Measurements from ENCODE around the gene CHPF. TPM values are rescaled to one million over a fixed set of nuclear protein-coding genes. Genes with fewer than 3 reads are reported as not detected.

The CHPF gene, protein sequence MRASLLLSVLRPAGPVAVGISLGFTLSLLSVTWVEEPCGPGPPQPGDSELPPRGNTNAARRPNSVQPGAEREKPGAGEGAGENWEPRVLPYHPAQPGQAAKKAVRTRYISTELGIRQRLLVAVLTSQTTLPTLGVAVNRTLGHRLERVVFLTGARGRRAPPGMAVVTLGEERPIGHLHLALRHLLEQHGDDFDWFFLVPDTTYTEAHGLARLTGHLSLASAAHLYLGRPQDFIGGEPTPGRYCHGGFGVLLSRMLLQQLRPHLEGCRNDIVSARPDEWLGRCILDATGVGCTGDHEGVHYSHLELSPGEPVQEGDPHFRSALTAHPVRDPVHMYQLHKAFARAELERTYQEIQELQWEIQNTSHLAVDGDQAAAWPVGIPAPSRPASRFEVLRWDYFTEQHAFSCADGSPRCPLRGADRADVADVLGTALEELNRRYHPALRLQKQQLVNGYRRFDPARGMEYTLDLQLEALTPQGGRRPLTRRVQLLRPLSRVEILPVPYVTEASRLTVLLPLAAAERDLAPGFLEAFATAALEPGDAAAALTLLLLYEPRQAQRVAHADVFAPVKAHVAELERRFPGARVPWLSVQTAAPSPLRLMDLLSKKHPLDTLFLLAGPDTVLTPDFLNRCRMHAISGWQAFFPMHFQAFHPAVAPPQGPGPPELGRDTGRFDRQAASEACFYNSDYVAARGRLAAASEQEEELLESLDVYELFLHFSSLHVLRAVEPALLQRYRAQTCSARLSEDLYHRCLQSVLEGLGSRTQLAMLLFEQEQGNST
- 78.1 to 81.0 TPM (median 78.5 TPM) in 3 replicates for total RNA-seq

DNA sequence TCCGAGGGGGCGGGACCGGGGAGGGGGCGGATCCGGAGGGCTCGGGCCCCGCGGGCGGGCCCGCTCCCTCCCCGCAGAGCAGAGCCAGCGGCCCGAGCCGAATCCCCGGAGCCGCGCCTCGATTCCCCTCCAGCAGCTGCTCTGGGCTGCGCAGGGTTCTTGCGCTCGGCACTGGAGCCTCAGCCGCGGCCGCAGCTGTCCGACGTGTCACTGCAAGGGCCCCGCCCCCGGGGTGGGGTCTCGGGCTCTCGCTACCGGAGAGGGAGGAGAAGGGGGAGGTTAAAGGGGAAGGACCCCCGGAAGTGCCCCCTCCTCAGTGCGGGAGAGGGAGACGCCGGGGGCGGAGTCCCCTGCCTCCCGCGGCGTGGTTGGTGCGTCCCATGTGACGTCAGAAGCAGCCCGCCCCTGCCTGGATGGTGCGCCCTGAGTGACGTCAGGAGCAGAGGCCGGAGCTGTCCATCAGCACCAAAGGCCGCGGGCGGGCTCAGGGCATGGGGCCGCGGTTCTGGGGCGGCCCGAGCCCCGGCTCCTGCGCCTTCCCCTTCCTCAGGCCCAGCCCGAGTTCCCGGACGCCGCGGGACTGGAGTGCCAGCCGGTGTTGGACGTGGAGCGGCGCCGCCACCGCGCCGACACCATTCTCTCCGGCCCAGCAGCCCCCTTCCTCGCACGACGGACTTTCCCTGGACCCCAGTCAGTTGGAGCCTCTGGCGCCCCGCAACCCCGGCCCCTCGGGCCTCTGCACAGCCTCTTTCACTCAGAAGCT lies at the start of gene CHPF, which contains the start of gene TMEM198:
TSS of gene CHPF (minus strand) at position 214 of the 763 bp plus-strand sequence. CDS start 271 bp downstream, outside the sequence.
TSS of gene TMEM198 (plus strand) at position 433 of the 763 bp plus-strand sequence. CDS start 700 bp downstream, outside the sequence.
- Mint-ChIP-seq H3K27me3 (ENCODE audit: low read depth) (peaks cover 10% of the 10 kb centered on the region), H3K4me3 (peak within 1 kb of the TSS; percentile 80), H3K27ac (peak within 1 kb of the TSS; percentile 85), H3K4me1 (peaks cover 19% of the 10 kb centered on the region), H3K36me3 (peaks cover 5% of the 10 kb centered on the region), H3K9me3 (no peaks in the 10 kb centered on the region)
- TF ChIP-seq, protein P1, sequence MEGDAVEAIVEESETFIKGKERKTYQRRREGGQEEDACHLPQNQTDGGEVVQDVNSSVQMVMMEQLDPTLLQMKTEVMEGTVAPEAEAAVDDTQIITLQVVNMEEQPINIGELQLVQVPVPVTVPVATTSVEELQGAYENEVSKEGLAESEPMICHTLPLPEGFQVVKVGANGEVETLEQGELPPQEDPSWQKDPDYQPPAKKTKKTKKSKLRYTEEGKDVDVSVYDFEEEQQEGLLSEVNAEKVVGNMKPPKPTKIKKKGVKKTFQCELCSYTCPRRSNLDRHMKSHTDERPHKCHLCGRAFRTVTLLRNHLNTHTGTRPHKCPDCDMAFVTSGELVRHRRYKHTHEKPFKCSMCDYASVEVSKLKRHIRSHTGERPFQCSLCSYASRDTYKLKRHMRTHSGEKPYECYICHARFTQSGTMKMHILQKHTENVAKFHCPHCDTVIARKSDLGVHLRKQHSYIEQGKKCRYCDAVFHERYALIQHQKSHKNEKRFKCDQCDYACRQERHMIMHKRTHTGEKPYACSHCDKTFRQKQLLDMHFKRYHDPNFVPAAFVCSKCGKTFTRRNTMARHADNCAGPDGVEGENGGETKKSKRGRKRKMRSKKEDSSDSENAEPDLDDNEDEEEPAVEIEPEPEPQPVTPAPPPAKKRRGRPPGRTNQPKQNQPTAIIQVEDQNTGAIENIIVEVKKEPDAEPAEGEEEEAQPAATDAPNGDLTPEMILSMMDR (IDR thresholded peaks at IDR 0.05; ENCODE audit: unreplicated experiment): no peak
- DNase-seq (ENCODE audit: low spot score in 2 of 2, unreplicated experiment in 2 of 2): peak; percentile 97 to 98

DNA sequence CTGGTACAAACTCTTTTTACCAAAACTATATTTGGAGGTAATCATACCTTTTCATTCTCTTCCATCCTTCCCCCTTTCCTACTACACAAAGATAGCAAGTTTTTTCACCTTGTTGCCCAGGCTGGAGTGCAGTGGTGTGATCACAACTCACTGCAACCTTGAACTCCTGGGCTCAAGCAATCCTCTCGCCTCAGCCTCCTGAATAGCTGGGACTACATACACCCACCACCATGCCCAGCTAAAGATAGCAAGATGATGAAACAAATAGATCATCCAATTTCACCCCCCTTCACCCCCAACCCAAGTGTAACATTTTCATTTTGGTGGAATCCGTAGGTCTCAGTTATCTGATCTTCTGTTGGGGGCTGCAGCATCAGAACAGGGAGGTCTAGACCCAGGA lies 49.5 kb upstream of the CHPF start:
- no peak overlapping the region for H3K4me3 Mint-ChIP-seq
- peaks cover 46% of the 10 kb centered on the region for H3K4me1 Mint-ChIP-seq
- H3K9me3 Mint-ChIP-seq: no peaks in the 10 kb centered on the region
- H3K36me3 Mint-ChIP-seq: no peaks in the 10 kb centered on the region
- no peak for DNase-seq (ENCODE audit: low spot score in 2 of 2, unreplicated experiment in 2 of 2)
- H3K27ac Mint-ChIP-seq: no peak overlapping the region
- TF ChIP-seq, protein P1 (IDR thresholded peaks at IDR 0.05; ENCODE audit: unreplicated experiment): no peak
- no peaks in the 10 kb centered on the region for H3K27me3 Mint-ChIP-seq (ENCODE audit: low read depth)

DNA sequence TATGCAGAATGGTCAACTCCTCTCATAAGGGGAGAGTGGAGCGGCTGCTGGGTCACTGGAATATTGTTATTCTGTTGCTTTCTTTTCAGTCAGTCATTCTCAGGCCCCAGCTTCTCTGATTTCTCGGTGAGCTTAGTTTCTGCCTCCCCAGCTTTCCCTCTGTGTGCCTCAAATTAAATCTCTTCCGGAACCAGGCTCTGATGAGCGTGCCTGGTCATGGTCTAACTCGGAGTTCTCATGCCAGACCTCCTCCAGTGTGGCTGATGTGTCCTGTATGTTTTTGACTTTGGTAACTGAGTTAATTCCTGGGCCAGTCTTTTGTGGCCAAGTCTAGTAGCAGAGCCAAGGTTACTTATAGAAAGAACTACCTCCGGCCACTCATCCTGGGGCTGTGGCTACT lies 49.1 kb upstream of the CHPF start:
- Mint-ChIP-seq H3K27me3 (ENCODE audit: low read depth) (no peaks in the 10 kb centered on the region), H3K9me3 (no peaks in the 10 kb centered on the region), H3K4me3 (no peak overlapping the region), H3K36me3 (no peaks in the 10 kb centered on the region), H3K4me1 (peaks cover 43% of the 10 kb centered on the region), H3K27ac (peak overlapping the region; percentile 56)
- TF ChIP-seq, protein P1 (IDR thresholded peaks at IDR 0.05; ENCODE audit: unreplicated experiment): no peak
- DNase-seq (ENCODE audit: low spot score in 2 of 2, unreplicated experiment in 2 of 2): no peak

DNA sequence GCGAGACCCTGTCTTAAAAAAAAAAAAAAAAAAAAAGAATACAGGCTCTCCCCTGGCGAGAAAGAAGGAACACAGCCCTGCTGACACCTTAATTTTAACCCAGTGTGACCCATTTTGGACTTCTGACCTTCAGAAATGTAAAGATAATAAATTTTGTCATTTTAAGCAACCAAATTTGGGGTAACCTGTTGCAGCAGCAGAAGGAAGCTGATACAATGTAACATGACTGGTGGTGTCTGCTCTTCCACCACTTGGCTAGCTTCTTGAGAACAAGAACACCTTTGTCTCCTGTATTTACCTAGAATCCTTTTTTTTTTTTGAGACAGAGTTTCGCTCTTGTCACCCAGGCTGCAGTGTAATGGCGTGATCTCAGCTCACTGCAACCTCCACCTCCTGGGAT lies 47.5 kb upstream of the CHPF start:
- H3K4me3 Mint-ChIP-seq: no peak overlapping the region
- TF ChIP-seq, protein P1 (IDR thresholded peaks at IDR 0.05; ENCODE audit: unreplicated experiment): no peak
- H3K4me1 Mint-ChIP-seq: peaks cover 34% of the 10 kb centered on the region
- no peak for DNase-seq (ENCODE audit: low spot score in 2 of 2, unreplicated experiment in 2 of 2)
- no peak overlapping the region for H3K27ac Mint-ChIP-seq
- H3K36me3 Mint-ChIP-seq: no peaks in the 10 kb centered on the region
- H3K9me3 Mint-ChIP-seq: no peaks in the 10 kb centered on the region
- no peaks in the 10 kb centered on the region for H3K27me3 Mint-ChIP-seq (ENCODE audit: low read depth)

DNA sequence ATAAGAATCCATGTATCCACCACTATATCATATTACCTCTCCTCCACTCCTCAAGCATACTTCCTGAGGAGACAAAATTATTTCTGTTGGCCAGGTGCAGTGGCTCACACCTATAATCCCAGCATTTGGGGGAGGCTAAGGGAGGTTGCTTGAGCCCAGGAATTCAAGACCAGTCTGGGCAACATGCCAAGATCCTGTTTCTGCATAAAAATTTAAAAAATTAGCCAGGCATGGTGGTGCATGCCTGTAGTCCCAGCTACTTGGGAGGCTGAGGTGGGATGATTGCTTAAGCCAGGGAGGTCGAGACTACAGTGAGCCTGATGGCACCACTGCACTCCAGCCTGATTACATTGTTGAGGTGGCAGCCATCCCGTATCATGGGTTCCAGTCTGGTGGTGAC lies 37.7 kb upstream of the CHPF start:
- no peaks in the 10 kb centered on the region for H3K9me3 Mint-ChIP-seq
- H3K4me3 Mint-ChIP-seq: no peak overlapping the region
- H3K4me1 Mint-ChIP-seq: peaks cover 24% of the 10 kb centered on the region
- H3K36me3 Mint-ChIP-seq: no peaks in the 10 kb centered on the region
- H3K27ac Mint-ChIP-seq: no peak overlapping the region
- H3K27me3 Mint-ChIP-seq (ENCODE audit: low read depth): no peaks in the 10 kb centered on the region
- no peak for DNase-seq (ENCODE audit: low spot score in 2 of 2, unreplicated experiment in 2 of 2)
- TF ChIP-seq, protein P1 (IDR thresholded peaks at IDR 0.05; ENCODE audit: unreplicated experiment): no peak
